Neuronal stem cell (in vitro differentiated cells): ENCODE measurements around the gene HADHB.

Experiments used
- DNase-seq: peaks from one replicate; pipeline ENCODE4 v3.0.0-alpha.2; 2013; ENCODE audit warnings: low spot score
- H2AFZ ChIP-seq: one replicate; pipeline ENCODE4 v1.6.1; 2013; ENCODE audit warnings: mild to moderate bottlenecking, low read length, inconsistent platforms
- H2AK5ac ChIP-seq: 2 replicates; pipeline ENCODE4 v1.6.1; 2013; ENCODE audit warnings: low read depth, mild to moderate bottlenecking, inconsistent platforms, low read length, moderate library complexity, mixed read lengths
- H2BK120ac ChIP-seq: 2 replicates; pipeline ENCODE4 v1.6.1; 2013; ENCODE audit warnings: low read depth, mild to moderate bottlenecking, inconsistent platforms, low read length, moderate library complexity, mixed read lengths
- H2BK12ac ChIP-seq: one replicate; pipeline ENCODE4 v1.6.1; 2013; ENCODE audit warnings: low read length, inconsistent platforms
- H2BK15ac ChIP-seq: 2 replicates; pipeline ENCODE4 v1.6.1; 2013; ENCODE audit warnings: mild to moderate bottlenecking, low read length, inconsistent platforms, mixed read lengths
- H2BK5ac ChIP-seq: one replicate; pipeline ENCODE4 v1.6.1; 2013; ENCODE audit warnings: inconsistent platforms, mild to moderate bottlenecking, low read length, moderate library complexity
- H3K14ac ChIP-seq: one replicate; pipeline ENCODE4 v1.6.1; 2013; ENCODE audit warnings: low read length, inconsistent platforms
- H3K18ac ChIP-seq: 2 replicates; pipeline ENCODE4 v1.6.1; 2013; ENCODE audit warnings: low read length, inconsistent platforms
- H3K23ac ChIP-seq: 2 replicates; pipeline ENCODE4 v1.6.1; 2013; ENCODE audit warnings: low read depth, mild to moderate bottlenecking, mixed read lengths, low read length, inconsistent platforms; ENCODE audit not compliant: poor library complexity
- H3K27ac ChIP-seq: replicated peaks from 3 replicates; pipeline ENCODE4 v1.5.1; 2013; ENCODE audit warnings: low read length, inconsistent platforms
- H3K27me3 ChIP-seq, 3 experiments: 2 replicates each; pipeline ENCODE4 v1.6.1; 2013; ENCODE audit warnings: low read length in 3 of 3, mild to moderate bottlenecking in 2 of 3, inconsistent platforms in 1 of 3, low read depth in 1 of 3, mixed read lengths in 1 of 3, moderate library complexity in 1 of 3; ENCODE audit not compliant: control insufficient read depth in 3 of 3, insufficient read depth in 3 of 3
- H3K36me3 ChIP-seq, 2 donors: replicated peaks in 1 of 2; 2 replicates each; pipeline ENCODE4 v1.6.1; 2013; ENCODE audit warnings: low read length in 2 of 2; ENCODE audit not compliant: control insufficient read depth in 2 of 2, insufficient read depth in 2 of 2
- H3K4ac ChIP-seq: 2 replicates; pipeline ENCODE4 v1.6.1; 2013; ENCODE audit warnings: inconsistent platforms, mild to moderate bottlenecking, low read length, moderate library complexity
- H3K4me1 ChIP-seq, 2 donors: 1 replicate in 1 of 2; 2 replicates in 1 of 2; pipeline ENCODE4 v1.6.1; 2013; ENCODE audit warnings: low read length in 2 of 2, low read depth in 1 of 2; ENCODE audit not compliant: control insufficient read depth in 2 of 2, insufficient read depth in 1 of 2
- H3K4me2 ChIP-seq: one replicate; pipeline ENCODE4 v1.6.1; 2013; ENCODE audit warnings: mild to moderate bottlenecking, low read length, inconsistent platforms; ENCODE audit not compliant: insufficient read depth, poor library complexity, severe bottlenecking
- H3K4me3 ChIP-seq, 2 donors: 2 replicates each; pipeline ENCODE4 v1.5.1; 2013; ENCODE audit warnings: low read length in 2 of 2, mild to moderate bottlenecking in 2 of 2, inconsistent platforms in 1 of 2, moderate library complexity in 1 of 2
- H3K79me1 ChIP-seq: one replicate; pipeline ENCODE4 v1.6.1; 2013; ENCODE audit warnings: low read depth, mild to moderate bottlenecking, inconsistent platforms, low read length, moderate library complexity
- H3K9ac ChIP-seq: one replicate; pipeline ENCODE4 v1.6.1; 2013; ENCODE audit warnings: mild to moderate bottlenecking, low read depth, low read length, inconsistent platforms; ENCODE audit not compliant: poor library complexity
- H3K9me3 ChIP-seq, 2 donors: replicated peaks in 1 of 2; 2 replicates each; pipeline versions ENCODE3 to v1.6.1; 2013; ENCODE audit warnings: low read length in 2 of 2, mild to moderate bottlenecking in 2 of 2, inconsistent platforms in 1 of 2, low read depth in 1 of 2, mixed read lengths in 1 of 2, moderate library complexity in 1 of 2; ENCODE audit not compliant: control insufficient read depth in 2 of 2, insufficient read depth in 1 of 2
- H4K8ac ChIP-seq: one replicate; pipeline ENCODE4 v1.6.1; 2013; ENCODE audit warnings: low read depth, mild to moderate bottlenecking, inconsistent platforms, low read length, moderate library complexity
- H4K91ac ChIP-seq: one replicate; pipeline ENCODE4 v1.6.1; 2013; ENCODE audit warnings: low read length, low read depth, mild to moderate bottlenecking, inconsistent platforms; ENCODE audit not compliant: poor library complexity
- WGBS, 2 donors: extraction: QIAGEN DNeasy Blood & Tissue Kit; methylation state at CpG; one replicate each; pipeline ENCODE4 v1.1.7; 2013; ENCODE audit warnings: missing lambda C conversion rate in 2 of 2, mixed read lengths in 1 of 2; ENCODE audit not compliant: insufficient read length in 2 of 2, insufficient replicate concordance in 1 of 2; ENCODE audit errors: extremely low coverage in 2 of 2; 5-methylcytosine and 5-hydroxymethylcytosine counted together

HADHB gene

DNA sequence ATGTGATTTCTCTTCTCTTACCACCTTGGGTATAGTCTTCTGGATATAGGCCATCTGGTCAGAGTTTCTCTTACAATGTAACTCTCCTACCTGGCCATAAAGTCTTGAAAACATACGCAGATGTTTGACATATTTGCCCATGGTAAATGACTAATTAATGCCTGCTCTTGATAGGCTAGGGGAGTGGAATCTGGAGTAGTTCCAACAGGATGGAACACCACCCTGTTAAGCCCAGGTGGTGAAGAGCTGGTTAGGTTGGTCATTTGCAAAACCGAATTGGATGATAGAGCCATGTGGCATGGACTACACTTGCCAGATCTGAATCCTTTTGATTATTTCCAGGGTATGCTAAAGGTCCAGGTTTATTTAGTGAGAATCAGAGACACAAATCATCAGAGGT lies 36.5 kb downstream of the HADHB start:
- Histone ChIP-seq H2AK5ac (no peak overlapping the region), H3K4me1 (no peaks in the 10 kb centered on the region), H2BK15ac (no peak overlapping the region), H2BK5ac (no peak overlapping the region), H3K18ac (no peak overlapping the region), H3K23ac (no peak overlapping the region), H3K14ac (no peak overlapping the region), H2AFZ (no peak overlapping the region), H4K91ac (no peak overlapping the region), H2BK12ac (no peak overlapping the region), H3K4me3 (no peak overlapping the region), H3K9me3 (no peaks in the 10 kb centered on the region), H3K27me3 (no peaks in the 10 kb centered on the region), H3K27ac (no peak overlapping the region), H3K79me1 (no peaks in the 10 kb centered on the region), H3K9ac (no peak overlapping the region), H2BK120ac (no peak overlapping the region), H4K8ac (no peak overlapping the region), H3K4ac (no peak overlapping the region), H3K4me2 (no peak overlapping the region), H3K36me3 (peaks cover 9 to 98% of the 10 kb centered on the region in 2 donors)
- no CpG with 5 or more reads among the region's 2 CpGs for WGBS, 2 donors
- DNase-seq: no peak

DNA sequence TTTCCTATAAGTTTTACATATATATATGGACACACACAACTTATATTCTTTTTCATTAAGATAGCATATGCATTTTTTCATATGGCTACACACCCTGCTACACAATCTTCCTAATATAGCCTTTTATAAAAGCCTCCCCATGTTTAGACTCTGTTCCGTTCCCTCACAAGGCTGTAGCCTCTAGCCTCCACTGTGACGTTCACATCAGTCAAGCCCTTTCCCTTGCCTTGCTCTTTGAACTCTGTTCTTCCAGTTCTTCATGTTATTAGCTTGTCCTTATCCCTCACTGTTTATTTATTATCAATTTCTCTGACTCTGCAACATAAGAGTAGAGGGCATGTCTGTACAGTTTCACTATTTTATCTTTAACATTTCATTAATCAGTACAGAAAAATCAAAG lies 38.9 kb downstream of the HADHB start:
- no peak overlapping the region for H3K9ac ChIP-seq
- no peak for DNase-seq
- peaks cover 7 to 93% of the 10 kb centered on the region in 2 donors for H3K36me3 ChIP-seq
- H2AFZ ChIP-seq: no peak overlapping the region
- H3K4me3 ChIP-seq: no peak overlapping the region
- H3K4ac ChIP-seq: no peak overlapping the region
- H4K91ac ChIP-seq: no peak overlapping the region
- no peak overlapping the region for H2AK5ac ChIP-seq
- no peaks in the 10 kb centered on the region for H3K79me1 ChIP-seq
- no peak overlapping the region for H2BK5ac ChIP-seq
- no peaks in the 10 kb centered on the region for H3K4me1 ChIP-seq
- no peaks in the 10 kb centered on the region for H3K9me3 ChIP-seq
- WGBS, 2 donors: no CpG with 5 or more reads among the region's 2 CpGs
- H3K23ac ChIP-seq: no peak overlapping the region
- H3K18ac ChIP-seq: no peak overlapping the region
- H2BK15ac ChIP-seq: no peak overlapping the region
- no peak overlapping the region for H2BK12ac ChIP-seq
- H3K27ac ChIP-seq: no peak overlapping the region
- H2BK120ac ChIP-seq: no peak overlapping the region
- no peak overlapping the region for H3K14ac ChIP-seq
- H3K4me2 ChIP-seq: no peak overlapping the region
- H3K27me3 ChIP-seq: no peaks in the 10 kb centered on the region
- H4K8ac ChIP-seq: no peak overlapping the region

DNA sequence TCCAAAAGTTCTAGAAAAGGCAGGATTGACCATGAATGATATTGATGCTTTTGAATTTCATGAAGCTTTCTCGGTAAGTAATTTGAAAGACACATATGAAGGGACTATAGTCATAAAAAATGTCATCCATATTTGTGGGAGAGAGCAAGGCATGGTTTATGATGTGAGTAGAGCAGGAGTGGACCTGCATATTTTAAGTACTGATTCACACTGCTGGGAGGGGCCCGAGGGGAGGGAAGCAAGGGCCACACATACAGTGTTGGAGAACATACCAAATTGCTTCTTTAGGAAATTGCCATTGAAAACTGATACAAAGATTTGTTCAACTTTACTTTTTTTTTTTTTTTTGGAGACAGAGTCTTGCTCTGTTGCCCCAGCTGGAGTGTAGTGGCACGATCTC lies 39.4 kb downstream of the HADHB start:
- Histone ChIP-seq H3K14ac (no peak overlapping the region), H4K91ac (no peak overlapping the region), H3K4ac (no peak overlapping the region), H3K9me3 (no peaks in the 10 kb centered on the region), H4K8ac (no peak overlapping the region), H3K4me1 (no peaks in the 10 kb centered on the region), H2AK5ac (no peak overlapping the region), H3K4me3 (no peak overlapping the region), H2BK5ac (no peak overlapping the region), H3K18ac (no peak overlapping the region), H3K9ac (no peak overlapping the region), H3K4me2 (no peak overlapping the region), H2BK120ac (no peak overlapping the region), H2AFZ (no peak overlapping the region), H3K27me3 (no peaks in the 10 kb centered on the region), H3K23ac (no peak overlapping the region), H3K27ac (no peak overlapping the region), H3K79me1 (no peaks in the 10 kb centered on the region), H2BK12ac (no peak overlapping the region), H3K36me3 (peaks cover 5 to 88% of the 10 kb centered on the region in 2 donors), H2BK15ac (no peak overlapping the region)
- DNase-seq: no peak
- WGBS, 2 donors: no CpG with 5 or more reads among the region's 3 CpGs

DNA sequence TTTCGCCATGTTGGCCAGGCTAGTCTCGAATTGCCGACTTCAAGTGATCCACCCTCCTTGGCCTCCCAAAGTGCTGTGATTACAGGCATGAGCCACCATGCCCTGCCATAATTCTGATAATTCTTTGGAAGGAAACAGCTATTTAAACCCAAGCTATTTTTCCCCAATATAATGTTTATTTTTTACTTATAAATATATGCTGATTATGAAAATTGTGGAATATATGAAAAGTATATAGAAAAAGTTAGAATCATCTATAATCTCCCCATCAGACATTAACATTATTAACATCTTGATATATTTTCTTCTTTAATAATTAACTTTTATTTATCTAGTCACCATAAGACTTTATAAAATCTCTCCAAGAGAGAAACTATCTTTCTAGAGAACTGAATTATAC lies 41.2 kb downstream of the HADHB start:
- Histone ChIP-seq H3K23ac (no peak overlapping the region), H4K8ac (no peak overlapping the region), H3K4me2 (no peak overlapping the region), H3K9ac (no peak overlapping the region), H3K4me3 (no peak overlapping the region), H3K4me1 (no peaks in the 10 kb centered on the region), H4K91ac (no peak overlapping the region), H3K9me3 (no peaks in the 10 kb centered on the region), H2BK5ac (no peak overlapping the region), H2AFZ (no peak overlapping the region), H2BK120ac (no peak overlapping the region), H3K27me3 (no peaks in the 10 kb centered on the region), H3K79me1 (no peaks in the 10 kb centered on the region), H3K4ac (no peak overlapping the region), H2AK5ac (no peak overlapping the region), H3K36me3 (peaks cover 5 to 83% of the 10 kb centered on the region in 2 donors), H2BK12ac (no peak overlapping the region), H2BK15ac (no peak overlapping the region), H3K14ac (no peak overlapping the region), H3K27ac (no peak overlapping the region), H3K18ac (no peak overlapping the region)
- WGBS, 2 donors: no CpG with 5 or more reads among the region's 3 CpGs
- DNase-seq: no peak
